IMR-90 (cell line): ENCODE data around the gene EIF4E3. TPM values are rescaled to one million over a fixed set of nuclear protein-coding genes. Genes with fewer than 3 reads are reported as not detected.

Experiments used
- ATAC-seq: fragments of 200-7000 bp; cut with Tn5 transposase; 2 replicates; pipeline ENCODE4 v1.9.1; 2020; ENCODE audit warnings: low read depth, mild to moderate bottlenecking, moderate library complexity
- BruUV-seq: library from RNA; stranded (reverse); fragments of 400-500 nt; replicated peaks from 2 replicates; lab custom pipeline; 2021; lab: Mats Ljungman, UMichigan
- CTCF ChIA-PET: fragments of 300-600 bp; formaldehyde crosslinking; extraction: SDS; loops from one replicate; lab custom pipeline; 2021; ENCODE audit warnings: antibody characterized with exemption; lab: Yijun Ruan, JAX
- POLR2A ChIA-PET: fragments of 300-600 bp; sonication (Branson Sonifier 250); formaldehyde crosslinking; loops from one replicate; lab custom pipeline; 2022; ENCODE audit warnings: antibody characterized with exemption; ENCODE audit not compliant: unreplicated experiment; lab: Charles Lee
- DNase-seq: peaks from one replicate; pipeline ENCODE4 v3.0.0; 2013
- H2AFZ ChIP-seq: replicated peaks from 2 replicates; pipeline ENCODE3; 2013; ENCODE audit warnings: low read length, mild to moderate bottlenecking; ENCODE audit not compliant: poor library complexity
- H2AK5ac ChIP-seq: 2 replicates; pipeline ENCODE4 v1.6.1; 2013; ENCODE audit warnings: low read depth, low read length, inconsistent platforms
- H2AK9ac ChIP-seq: replicated peaks from 2 replicates; pipeline ENCODE3; 2013; ENCODE audit warnings: mild to moderate bottlenecking, low read depth, low read length, moderate library complexity; ENCODE audit not compliant: poor library complexity
- H2BK120ac ChIP-seq: 2 replicates; pipeline ENCODE4 v1.6.1; 2013; ENCODE audit warnings: low read depth, low read length, inconsistent platforms
- H2BK15ac ChIP-seq: 3 replicates; pipeline ENCODE4 v1.6.1; 2013; ENCODE audit warnings: low read depth, low read length, inconsistent platforms
- H2BK20ac ChIP-seq: 2 replicates; pipeline ENCODE4 v1.6.1; 2013; ENCODE audit warnings: low read depth, mild to moderate bottlenecking, inconsistent platforms, low read length, moderate library complexity
- H2BK5ac ChIP-seq: 2 replicates; pipeline ENCODE4 v1.6.1; 2013; ENCODE audit warnings: mild to moderate bottlenecking, low read depth, low read length, inconsistent platforms; ENCODE audit not compliant: poor library complexity, severe bottlenecking
- H3K14ac ChIP-seq: replicated peaks from 2 replicates; pipeline ENCODE4 v1.6.1; 2013; ENCODE audit warnings: low read depth, low read length, inconsistent platforms
- H3K18ac ChIP-seq: 2 replicates; pipeline ENCODE4 v1.6.1; 2013; ENCODE audit warnings: low read depth, low read length, control low read depth
- H3K23ac ChIP-seq: 2 replicates; pipeline ENCODE4 v1.6.1; 2013; ENCODE audit warnings: low read depth, low read length, inconsistent platforms
- H3K27ac ChIP-seq: 2 replicates; pipeline ENCODE4 v1.5.1; 2013; ENCODE audit warnings: mild to moderate bottlenecking, control low read depth, low read length; ENCODE audit not compliant: insufficient read depth
- H3K27me3 ChIP-seq: 2 replicates; pipeline ENCODE4 v1.6.1; 2013; ENCODE audit warnings: low read length; ENCODE audit not compliant: control insufficient read depth, insufficient read depth
- H3K36me3 ChIP-seq: 2 replicates; pipeline ENCODE4 v1.6.1; 2013; ENCODE audit warnings: low read length, mixed read lengths; ENCODE audit not compliant: control insufficient read depth, insufficient read depth
- H3K4ac ChIP-seq: 2 replicates; pipeline ENCODE4 v1.6.1; 2013; ENCODE audit warnings: low read depth, low read length, inconsistent platforms
- H3K4me1 ChIP-seq: 2 replicates; pipeline ENCODE4 v1.6.1; 2013; ENCODE audit warnings: low read length, mixed read lengths; ENCODE audit not compliant: control insufficient read depth, insufficient read depth
- H3K4me2 ChIP-seq: 2 replicates; pipeline ENCODE4 v1.6.1; 2013; ENCODE audit warnings: low read depth, mild to moderate bottlenecking, control low read depth, low read length, moderate library complexity
- H3K4me3 ChIP-seq: 2 replicates; pipeline ENCODE4 v1.5.1; 2013; ENCODE audit warnings: low read depth, mild to moderate bottlenecking, control low read depth, low read length, moderate library complexity; ENCODE audit not compliant: insufficient read depth
- H3K56ac ChIP-seq: 2 replicates; pipeline ENCODE4 v1.6.1; 2013; ENCODE audit warnings: low read length, inconsistent platforms; ENCODE audit not compliant: insufficient read depth; ENCODE audit errors: extremely low read depth
- H3K79me1 ChIP-seq, 2 experiments: 2 replicates each; pipeline ENCODE4 v1.6.1; 2013; ENCODE audit warnings: low read length in 2 of 2, inconsistent platforms in 1 of 2, low read depth in 1 of 2
- H3K9ac ChIP-seq: 2 replicates; pipeline ENCODE4 v1.6.1; 2013; ENCODE audit warnings: low read depth, low read length, control low read depth
- H3K9me1 ChIP-seq: 2 replicates; pipeline ENCODE4 v1.6.1; 2013; ENCODE audit warnings: low read length, inconsistent platforms; ENCODE audit not compliant: insufficient read depth
- H3K9me3 ChIP-seq: 2 replicates; pipeline ENCODE4 v1.6.1; 2013; ENCODE audit warnings: low read length; ENCODE audit not compliant: control insufficient read depth, insufficient read depth
- H4K20me1 ChIP-seq: 2 replicates; pipeline ENCODE4 v1.6.1; 2013; ENCODE audit warnings: low read length, inconsistent platforms; ENCODE audit not compliant: insufficient read depth
- H4K5ac ChIP-seq: 2 replicates; pipeline ENCODE4 v1.6.1; 2013; ENCODE audit warnings: mild to moderate bottlenecking, low read depth, low read length, control low read depth
- H4K8ac ChIP-seq, 2 experiments: 2 replicates each; pipeline ENCODE4 v1.6.1; 2013; ENCODE audit warnings: low read depth in 2 of 2, low read length in 2 of 2, control low read depth in 1 of 2, inconsistent platforms in 1 of 2
- H4K91ac ChIP-seq: 2 replicates; pipeline ENCODE4 v1.6.1; 2013; ENCODE audit warnings: low read depth, low read length, inconsistent platforms; ENCODE audit not compliant: insufficient read depth
- BHLHE40 ChIP-seq: fragments of 150-350 bp; IDR thresholded peaks from 2 replicates; pipeline ENCODE4 v1.6.1; 2016; ENCODE audit warnings: mild to moderate bottlenecking, low read depth, low read length
- CEBPB ChIP-seq: IDR thresholded peaks from 2 replicates; pipeline ENCODE4 v1.6.1; 2012; ENCODE audit warnings: low read depth, low read length, improper control_type of control experiment
- CHD1 ChIP-seq: IDR thresholded peaks from 2 replicates; pipeline ENCODE4 v1.6.1; 2012; ENCODE audit warnings: low read depth, low read length, improper control_type of control experiment
- CTCF ChIP-seq: conservative IDR thresholded peaks from 2 replicates; pipeline ENCODE4 v1.5.1; 2012; ENCODE audit warnings: mild to moderate bottlenecking, low read depth, low read length, improper control_type of control experiment
- ELK1 ChIP-seq: fragments of 150-350 bp; IDR thresholded peaks from 2 replicates; pipeline ENCODE4 v1.6.1; 2016; ENCODE audit warnings: low read depth, mild to moderate bottlenecking, low read length, moderate library complexity, borderline replicate concordance
- MAFK ChIP-seq: IDR thresholded peaks from 2 replicates; pipeline ENCODE4 v1.6.1; 2012; ENCODE audit warnings: low read depth, low read length, improper control_type of control experiment
- MAZ ChIP-seq: IDR thresholded peaks from 2 replicates; pipeline ENCODE4 v1.6.1; 2012; ENCODE audit warnings: low read depth, mild to moderate bottlenecking, low read length, improper control_type of control experiment, moderate library complexity, borderline replicate concordance
- MXI1 ChIP-seq: IDR thresholded peaks from 2 replicates; pipeline ENCODE4 v1.6.1; 2012; ENCODE audit warnings: low read depth, mild to moderate bottlenecking, low read length, moderate library complexity, borderline replicate concordance
- NFE2L2 ChIP-seq: fragments of 150-350 bp; IDR thresholded peaks from 2 replicates; pipeline ENCODE4 v1.6.1; 2016; ENCODE audit warnings: low read depth, mild to moderate bottlenecking, low read length
- POLR2A ChIP-seq: IDR thresholded peaks from 2 replicates; pipeline ENCODE4 v1.6.1; 2012; ENCODE audit warnings: mild to moderate bottlenecking, low read depth, low read length
- RAD21 ChIP-seq: IDR thresholded peaks from 2 replicates; pipeline ENCODE4 v1.6.1; 2012; ENCODE audit warnings: low read length, improper control_type of control experiment
- RCOR1 ChIP-seq: IDR thresholded peaks from 2 replicates; pipeline ENCODE4 v1.6.1; 2012; ENCODE audit warnings: mild to moderate bottlenecking, low read length, improper control_type of control experiment; ENCODE audit not compliant: insufficient replicate concordance
- RFX5 ChIP-seq: IDR thresholded peaks from 2 replicates; pipeline ENCODE4 v1.8.0; 2012; ENCODE audit warnings: low read depth, mild to moderate bottlenecking, low read length, moderate library complexity
- SMC3 ChIP-seq: fragments of 150-350 bp; IDR thresholded peaks from 2 replicates; pipeline ENCODE4 v1.6.1; 2016; ENCODE audit warnings: low read depth, mild to moderate bottlenecking, antibody characterized with exemption, low read length, moderate library complexity
- WGBS, 2 experiments: methylation state at CpG; one replicate each; pipeline versions ENCODE4 v1.1.5 to v1.1.7; 2013; ENCODE audit warnings: missing lambda C conversion rate in 2 of 2; ENCODE audit not compliant: insufficient read length in 1 of 2; ENCODE audit errors: extremely low coverage in 2 of 2; 5-methylcytosine and 5-hydroxymethylcytosine counted together
- dilution Hi-C: fragments of 300-500 bp; cut with HindIII; formaldehyde crosslinking; loops from one replicate; pipeline ENCODE4 v1.14.3; 2018; ENCODE audit warnings: low sequenced_read_pairs; ENCODE audit not compliant: unreplicated experiment
- in situ Hi-C: fragments of 300-500 bp; cut with MboI; formaldehyde crosslinking; loops from 3 replicates; pipeline ENCODE4 v1.14.3; 2019; ENCODE audit warnings: low sequenced_read_pairs, inconsistent platforms, mixed read lengths
- intact Hi-C: fragments of 100-400 bp; cut with micrococcal nuclease; formaldehyde crosslinking; loops from 2 replicates; pipeline ENCODE4 v1.10.0; 2022
- polyA plus RNA-seq, 3 experiments: library from polyadenylated mRNA; depleted of rRNA; stranded (reverse); fragments of >200 nt; gene quantifications; 2 replicates each; pipeline ENCODE4 v1.2.3, GENCODE V29; 2012; ENCODE audit warnings: low replicate concordance in 1 of 3
- total RNA-seq: library from RNA; depleted of rRNA; stranded (reverse); fragments of >200 nt; gene quantifications from 2 replicates; pipeline ENCODE4 v1.2.3, GENCODE V29; 2012
- TF ChIP-seq, protein P1 (sequence below): fragments of 150-350 bp; IDR thresholded peaks from 2 replicates; pipeline ENCODE4 v1.6.1; 2017; ENCODE audit warnings: mild to moderate bottlenecking, antibody characterized with exemption, low read length, low read depth

Gene EIF4E3
- total and polyA plus RNA-seq, 2 of the 4 experiments (the other 2 are of a cell fraction): 0.72 to 1.1 TPM

DNA sequence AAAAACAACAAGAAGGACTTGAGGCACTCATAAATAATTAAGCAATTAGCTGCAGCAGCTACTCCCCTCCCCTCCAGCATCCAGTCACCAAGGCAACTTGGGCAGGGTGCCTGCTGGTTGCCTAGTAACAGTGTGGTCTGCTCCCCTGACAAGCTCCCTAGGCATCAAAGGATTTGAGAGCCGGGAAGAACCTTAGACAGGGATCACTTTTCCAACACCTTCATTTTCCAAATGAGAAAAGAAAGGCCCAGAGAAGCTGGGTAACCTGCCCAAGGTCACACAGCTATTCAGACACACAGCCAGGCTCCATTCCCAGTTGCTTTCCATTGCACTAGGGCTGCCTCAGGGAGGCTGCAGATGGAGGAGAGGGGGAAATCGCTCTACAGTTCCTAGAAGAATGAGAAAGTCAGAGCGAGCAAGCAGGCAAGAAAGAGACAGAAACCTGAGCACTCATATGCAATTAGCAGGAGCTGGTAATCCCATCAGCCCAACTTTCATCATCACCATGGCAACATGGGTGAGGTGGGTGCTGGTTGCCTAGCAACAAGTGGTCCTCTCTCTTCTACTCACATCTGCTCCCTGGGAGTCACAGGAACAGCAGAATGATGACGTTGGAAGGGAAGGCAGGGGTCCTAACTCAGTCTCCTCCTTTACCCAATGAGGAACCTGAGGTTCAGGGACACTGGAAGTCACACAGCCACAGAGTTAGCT, 3.6 kb upstream of the EIF4E3 start:
- Histone ChIP-seq H2BK120ac (no peak overlapping the region), H4K20me1 (no peaks in the 10 kb centered on the region), H2AK5ac (no peak overlapping the region), H2BK20ac (no peak overlapping the region), H2BK5ac (no peak overlapping the region), H3K36me3 (no peaks in the 10 kb centered on the region), H3K9me1 (peaks cover 4% of the 10 kb centered on the region; the same call in 1 of the 2 replicates), H2AK9ac (no peak overlapping the region), H3K18ac (no peak overlapping the region), H4K5ac (no peak overlapping the region), H4K91ac (no peak overlapping the region), H2BK15ac (no peak overlapping the region), H3K4me1 (peaks cover 2% of the 10 kb centered on the region; the same call in 1 of the 2 replicates), H3K9me3 (no peaks in the 10 kb centered on the region), H3K4ac (no peak overlapping the region; the same call in 1 of the 2 replicates), H3K4me3 (no peak overlapping the region), H3K9ac (no peak overlapping the region), H3K27ac (no peak overlapping the region), H4K8ac (no peak overlapping the region), H3K56ac (no peak overlapping the region), H3K27me3 (peaks cover 48% of the 10 kb centered on the region), H3K23ac (no peak overlapping the region), H3K79me1 (no peaks in the 10 kb centered on the region), H3K14ac (no peak overlapping the region), H2AFZ (no peak overlapping the region), H3K4me2 (no peak overlapping the region)
- CTCF ChIA-PET: interaction anchor here (0.6 to 0.7 kb wide), 3 partner anchors 12 to 1392 kb away, joined by 3 to 4 read pairs (median 3); no protein-coding TSS in a partner anchor
- no CpG with 5 or more reads among the region's 4 CpGs for WGBS, 2 experiments
- no TSS peak for BruUV-seq
- dilution Hi-C loops: no loop called here
- intact Hi-C loops: loop anchor here (5.0 kb wide), 1 partner anchor 1094 kb away; no protein-coding TSS in a partner anchor
- POLR2A ChIA-PET: no interaction called here
- in situ Hi-C loops: loop anchor here (10.0 kb wide), 1 partner anchor 1346 kb away; no protein-coding TSS in a partner anchor
- no peak for DNase-seq
- ATAC-seq: no peak
- TF ChIP-seq RAD21 (no peak), CHD1 (no peak), MAFK (no peak), RCOR1 (no peak), MAZ (no peak), NFE2L2 (no peak), MXI1 (no peak), POLR2A (no peak), CTCF (no peak), RFX5 (no peak), ELK1 (no peak), CEBPB (no peak), SMC3 (no peak), BHLHE40 (no peak)
- TF ChIP-seq, protein P1, sequence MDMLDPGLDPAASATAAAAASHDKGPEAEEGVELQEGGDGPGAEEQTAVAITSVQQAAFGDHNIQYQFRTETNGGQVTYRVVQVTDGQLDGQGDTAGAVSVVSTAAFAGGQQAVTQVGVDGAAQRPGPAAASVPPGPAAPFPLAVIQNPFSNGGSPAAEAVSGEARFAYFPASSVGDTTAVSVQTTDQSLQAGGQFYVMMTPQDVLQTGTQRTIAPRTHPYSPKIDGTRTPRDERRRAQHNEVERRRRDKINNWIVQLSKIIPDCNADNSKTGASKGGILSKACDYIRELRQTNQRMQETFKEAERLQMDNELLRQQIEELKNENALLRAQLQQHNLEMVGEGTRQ: no peak
